Smooth muscle cell (in vitro differentiated cells): ENCODE data around the gene P2RY4. TPM values are rescaled to one million over a fixed set of nuclear protein-coding genes. Genes with fewer than 3 reads are reported as not detected.
"Not testable (repeated sequence)": the region's sequence is repeated elsewhere in the genome, so short reads cannot be mapped to it uniquely, and the experiment has no call there.

ENCODE experiments used
- DNase-seq: peaks from one replicate; lab custom pipeline; 2025; ENCODE audit not compliant: unreplicated experiment; lab: John Stamatoyannopoulos, UW
- H2AFZ ChIP-seq: fragments of 200-600 bp; sonication (generic); 2 replicates; pipeline ENCODE4 v1.6.0; 2016; ENCODE audit warnings: antibody characterized with exemption, low read depth, mild to moderate bottlenecking
- H3F3A ChIP-seq: fragments of 200-600 bp; sonication (generic); 2 replicates; pipeline ENCODE4 v1.6.0; 2017; ENCODE audit warnings: antibody characterized with exemption, low read depth
- H3K27ac ChIP-seq: fragments of 200-600 bp; sonication (generic); 2 replicates; pipeline ENCODE4 v1.5.1; 2016; ENCODE audit warnings: low read depth, mild to moderate bottlenecking
- H3K27me3 ChIP-seq: fragments of 200-600 bp; sonication (generic); 2 replicates; pipeline ENCODE4 v1.6.1; 2016; ENCODE audit warnings: low read depth, mild to moderate bottlenecking
- H3K36me3 ChIP-seq: fragments of 200-600 bp; sonication (generic); 2 replicates; pipeline ENCODE4 v1.5.1; 2016; ENCODE audit warnings: low read depth
- H3K4me1 ChIP-seq: fragments of 200-600 bp; sonication (generic); 2 replicates; pipeline ENCODE4 v1.5.1; 2016; ENCODE audit warnings: low read depth
- H3K4me2 ChIP-seq: fragments of 200-600 bp; sonication (generic); 2 replicates; pipeline ENCODE4 v1.6.0; 2016; ENCODE audit warnings: mild to moderate bottlenecking
- H3K4me3 ChIP-seq: fragments of 200-600 bp; sonication (generic); 2 replicates; pipeline ENCODE4 v1.5.1; 2016; ENCODE audit warnings: mild to moderate bottlenecking
- H3K79me2 ChIP-seq: fragments of 200-600 bp; sonication (generic); 2 replicates; pipeline ENCODE4 v1.6.0; 2016; ENCODE audit warnings: low read depth, mild to moderate bottlenecking
- H3K9ac ChIP-seq: fragments of 200-600 bp; sonication (generic); 2 replicates; pipeline ENCODE4 v1.6.0; 2016; ENCODE audit warnings: low read depth
- H3K9me3 ChIP-seq: fragments of 200-600 bp; sonication (generic); replicated peaks from 2 replicates; pipeline ENCODE4 v1.5.1; 2016; ENCODE audit warnings: low read depth
- H4K20me1 ChIP-seq: fragments of 200-600 bp; sonication (generic); 2 replicates; pipeline ENCODE4 v1.6.0; 2016; ENCODE audit warnings: low read depth
- CTCF ChIP-seq: fragments of 200-600 bp; sonication (generic); IDR thresholded peaks from 2 replicates; pipeline ENCODE4 v1.5.1; 2017; ENCODE audit warnings: borderline replicate concordance, mild to moderate bottlenecking, antibody characterized with exemption; ENCODE audit not compliant: insufficient read depth, poor library complexity, severe bottlenecking
- WGBS: methylation state at CpG from one replicate; pipeline ENCODE4 v1.1.7; 2016; ENCODE audit warnings: low lambda C conversion rate; 5-methylcytosine and 5-hydroxymethylcytosine counted together
- polyA plus RNA-seq: library from polyadenylated mRNA; unstranded; fragments of >200 nt; fragmentation: Nextera tagmentation; extraction: Ambion mirVana; gene quantifications from 2 replicates; pipeline ENCODE4 v1.2.1, GENCODE V29; 2016
- total RNA-seq: library from RNA; depleted of rRNA; stranded (reverse); fragments of >200 nt; gene quantifications from 2 replicates; pipeline ENCODE4 v1.2.3, GENCODE V29; 2014

The P2RY4 gene
- total and polyA plus RNA-seq, 2 experiments from 2014 or later: 0.09 TPM; not detected in 1

GRCh38 chrX:70252491-70252890, 7.5 kb downstream of the P2RY4 start:
- Histone ChIP-seq H3K27ac (no peak overlapping the region), H3K4me1 (no peaks in the 10 kb centered on the region), H3K79me2 (no peaks in the 10 kb centered on the region), H3F3A (no peaks in the 10 kb centered on the region), H2AFZ (no peak overlapping the region), H3K4me3 (no peak overlapping the region), H4K20me1 (no peaks in the 10 kb centered on the region), H3K9ac (no peak overlapping the region), H3K4me2 (no peak overlapping the region), H3K36me3 (no peaks in the 10 kb centered on the region), H3K9me3 (no peaks in the 10 kb centered on the region), H3K27me3 (no peaks in the 10 kb centered on the region)
- DNase-seq: no peak
- no peak for TF ChIP-seq CTCF
- WGBS: 59% methylated on average over 2 of the region's 2 CpGs

- no peaks in the 10 kb centered on the region for H3K9me3 ChIP-seq
- H4K20me1 ChIP-seq: no peaks in the 10 kb centered on the region
- H3K4me3 ChIP-seq: no peak overlapping the region
- H3K4me2 ChIP-seq: no peak overlapping the region
- no peak for DNase-seq
- no peaks in the 10 kb centered on the region for H3K79me2 ChIP-seq
- H3K27me3 ChIP-seq: no peaks in the 10 kb centered on the region
- H3K4me1 ChIP-seq: no peaks in the 10 kb centered on the region
- H3K36me3 ChIP-seq: no peaks in the 10 kb centered on the region
- no peak overlapping the region for H2AFZ ChIP-seq
- no peak overlapping the region for H3K9ac ChIP-seq
- no peak overlapping the region for H3K27ac ChIP-seq
- WGBS: 94% methylated on average over 2 of the region's 2 CpGs
- no peaks in the 10 kb centered on the region for H3F3A ChIP-seq
- TF ChIP-seq CTCF: no peak
These were observed 12.8 kb downstream of the P2RY4 start for GRCh38 chrX:70247252-70247651.

- Histone ChIP-seq H2AFZ (no peak overlapping the region), H3K27me3 (no peaks in the 10 kb centered on the region), H3K27ac (no peak overlapping the region), H4K20me1 (no peaks in the 10 kb centered on the region), H3F3A (no peaks in the 10 kb centered on the region), H3K36me3 (no peaks in the 10 kb centered on the region), H3K4me1 (no peaks in the 10 kb centered on the region), H3K9me3 (no peaks in the 10 kb centered on the region), H3K9ac (no peak overlapping the region), H3K4me3 (no peak overlapping the region), H3K79me2 (no peaks in the 10 kb centered on the region), H3K4me2 (no peak overlapping the region)
- 74% methylated on average over 6 of the region's 6 CpGs for WGBS
- no peak for TF ChIP-seq CTCF
- DNase-seq: no peak
These were observed 15.1 kb downstream of the P2RY4 start for GRCh38 chrX:70244881-70245280.

- H3K79me2 ChIP-seq, H3K27ac ChIP-seq, H3K27me3 ChIP-seq, H3K9ac ChIP-seq, H3F3A ChIP-seq, H2AFZ ChIP-seq, H4K20me1 ChIP-seq, H3K4me2 ChIP-seq, H3K36me3 ChIP-seq, H3K4me3 ChIP-seq, DNase-seq, H3K9me3 ChIP-seq, H3K4me1 ChIP-seq: not testable (repeated sequence)
- WGBS: 84% methylated on average over 5 of the region's 5 CpGs
These were observed 16.4 kb downstream of the P2RY4 start for GRCh38 chrX:70243601-70244000.
